ENCODE results near the gene CCL11. TPM values are rescaled to one million over a fixed set of nuclear protein-coding genes. Genes with fewer than 3 reads are reported as not detected.
A peak's percentile ranks its signal among the peaks of the same experiment; 100 is the strongest.

Gene CCL11
- polyA plus RNA-seq, 1 of the 3 experiments (the other 2 are of a cell fraction): not detected

DNA sequence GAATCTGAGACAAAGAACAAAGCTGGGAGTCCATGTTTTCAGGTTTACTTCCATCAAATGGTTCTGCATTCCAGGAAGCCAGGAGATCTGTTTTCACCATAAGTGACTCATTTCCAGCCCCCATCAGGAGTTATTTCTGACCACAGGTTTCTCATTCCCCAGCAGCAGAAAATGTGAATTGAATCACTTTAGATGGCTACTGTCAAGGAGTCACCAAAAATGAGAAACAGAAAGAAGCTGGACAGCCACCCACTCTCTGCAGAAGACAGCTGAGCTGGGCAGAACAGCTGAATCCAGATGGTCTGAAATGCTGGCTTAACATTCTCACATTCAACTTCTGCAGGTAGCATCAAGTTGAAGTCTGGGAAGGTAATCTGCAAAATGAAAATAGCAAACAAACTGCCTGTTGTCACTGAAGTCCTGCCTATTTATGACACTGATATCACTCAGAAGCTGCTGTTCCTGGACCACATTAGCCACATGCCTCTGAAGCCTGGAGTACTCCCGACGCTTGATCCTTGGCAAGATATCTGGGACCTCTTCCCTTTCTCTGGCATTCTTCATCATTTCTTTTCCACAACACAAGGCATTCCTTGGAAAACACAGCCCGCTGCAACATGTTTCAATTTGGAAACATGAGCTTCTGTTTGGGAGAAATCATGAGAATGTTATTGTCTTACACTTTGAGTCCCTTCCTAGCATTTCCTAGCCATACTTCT lies 15.3 kb downstream of the CCL11 start (continued):
- TF ChIP-seq EP300 (IDR thresholded peaks at IDR 0.05; ENCODE audit: borderline replicate concordance in 1 of 2, low read depth in 1 of 2, low read length in 1 of 2) (peak in 1 of 2 experiments; percentile 41; a peak in 2 of 4 replicates), GABPA (IDR thresholded peaks at IDR 0.05; ENCODE audit: low read depth) (no peak), FOSL2 (IDR thresholded peaks at IDR 0.05; ENCODE audit: borderline replicate concordance, low read depth) (peak; percentile 80; the same call in 1 of the 2 replicates), USF2 (IDR thresholded peaks at IDR 0.05; ENCODE audit: borderline replicate concordance, low read depth, low read length) (no peak), FOXJ3 (CRISPR knock-in tag; IDR thresholded peaks at IDR 0.05) (no peak), SMC3 (IDR thresholded peaks at IDR 0.05; ENCODE audit: low read depth, low read length) (no peak), MXI1 (IDR thresholded peaks at IDR 0.05; ENCODE audit: low read depth, low read length) (no peak), JUND (IDR thresholded peaks at IDR 0.05) (peak; percentile 64), MEF2A (IDR thresholded peaks at IDR 0.05; ENCODE audit: borderline replicate concordance, low read depth) (peak; percentile 69; the same call in 1 of the 2 replicates), TCF12 (IDR thresholded peaks at IDR 0.05) (peak; percentile 90), YY1 (IDR thresholded peaks at IDR 0.05; ENCODE audit: low read depth) (no peak), RFX5 (IDR thresholded peaks at IDR 0.05; ENCODE audit: low read length) (no peak), POLR2AphosphoS5 (IDR thresholded peaks at IDR 0.05; ENCODE audit: low read depth, low read length) (peak; percentile 26; the same call in 1 of the 2 replicates), PBX3 (IDR thresholded peaks at IDR 0.05) (peak; percentile 57)
- TF ChIP-seq, protein P1, sequence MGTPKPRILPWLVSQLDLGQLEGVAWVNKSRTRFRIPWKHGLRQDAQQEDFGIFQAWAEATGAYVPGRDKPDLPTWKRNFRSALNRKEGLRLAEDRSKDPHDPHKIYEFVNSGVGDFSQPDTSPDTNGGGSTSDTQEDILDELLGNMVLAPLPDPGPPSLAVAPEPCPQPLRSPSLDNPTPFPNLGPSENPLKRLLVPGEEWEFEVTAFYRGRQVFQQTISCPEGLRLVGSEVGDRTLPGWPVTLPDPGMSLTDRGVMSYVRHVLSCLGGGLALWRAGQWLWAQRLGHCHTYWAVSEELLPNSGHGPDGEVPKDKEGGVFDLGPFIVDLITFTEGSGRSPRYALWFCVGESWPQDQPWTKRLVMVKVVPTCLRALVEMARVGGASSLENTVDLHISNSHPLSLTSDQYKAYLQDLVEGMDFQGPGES (IDR thresholded peaks at IDR 0.05; ENCODE audit: low read depth, low read length): no peak
- TF ChIP-seq, protein P2, sequence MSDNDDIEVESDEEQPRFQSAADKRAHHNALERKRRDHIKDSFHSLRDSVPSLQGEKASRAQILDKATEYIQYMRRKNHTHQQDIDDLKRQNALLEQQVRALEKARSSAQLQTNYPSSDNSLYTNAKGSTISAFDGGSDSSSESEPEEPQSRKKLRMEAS (IDR thresholded peaks at IDR 0.05; ENCODE audit: low read depth): peak; percentile 20; the same call in 1 of the 2 replicates
- TF ChIP-seq, protein P3, sequence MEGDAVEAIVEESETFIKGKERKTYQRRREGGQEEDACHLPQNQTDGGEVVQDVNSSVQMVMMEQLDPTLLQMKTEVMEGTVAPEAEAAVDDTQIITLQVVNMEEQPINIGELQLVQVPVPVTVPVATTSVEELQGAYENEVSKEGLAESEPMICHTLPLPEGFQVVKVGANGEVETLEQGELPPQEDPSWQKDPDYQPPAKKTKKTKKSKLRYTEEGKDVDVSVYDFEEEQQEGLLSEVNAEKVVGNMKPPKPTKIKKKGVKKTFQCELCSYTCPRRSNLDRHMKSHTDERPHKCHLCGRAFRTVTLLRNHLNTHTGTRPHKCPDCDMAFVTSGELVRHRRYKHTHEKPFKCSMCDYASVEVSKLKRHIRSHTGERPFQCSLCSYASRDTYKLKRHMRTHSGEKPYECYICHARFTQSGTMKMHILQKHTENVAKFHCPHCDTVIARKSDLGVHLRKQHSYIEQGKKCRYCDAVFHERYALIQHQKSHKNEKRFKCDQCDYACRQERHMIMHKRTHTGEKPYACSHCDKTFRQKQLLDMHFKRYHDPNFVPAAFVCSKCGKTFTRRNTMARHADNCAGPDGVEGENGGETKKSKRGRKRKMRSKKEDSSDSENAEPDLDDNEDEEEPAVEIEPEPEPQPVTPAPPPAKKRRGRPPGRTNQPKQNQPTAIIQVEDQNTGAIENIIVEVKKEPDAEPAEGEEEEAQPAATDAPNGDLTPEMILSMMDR (IDR thresholded peaks at IDR 0.05): no peak

All from SK-N-SH (cell line).